Liver (tissue), 9 donors: Measurements from ENCODE around the gene NEBL. TPM values are rescaled to one million over a fixed set of nuclear protein-coding genes. Genes with fewer than 3 reads are reported as not detected.

Source experiments
- DNase-seq: peaks from one replicate; pipeline ENCODE4 v3.0.0-alpha.2; 2017; ENCODE audit warnings: low spot score
- H3K27ac ChIP-seq, 2 donors: one replicate each; pipeline ENCODE4 v1.7.0; 2013; ENCODE audit warnings: inconsistent platforms in 2 of 2, low read length in 2 of 2, control low read depth in 1 of 2, low read depth in 1 of 2, mild to moderate bottlenecking in 1 of 2
- H3K27me3 ChIP-seq, 4 donors: one replicate each; pipeline versions ENCODE4 v1.6.1 to v1.7.0; 2013; ENCODE audit warnings: low read length in 3 of 4, inconsistent platforms in 1 of 4, mild to moderate bottlenecking in 1 of 4, moderate library complexity in 1 of 4; ENCODE audit not compliant: control insufficient read depth in 4 of 4, insufficient read depth in 4 of 4
- H3K36me3 ChIP-seq, 4 donors: one replicate each; pipeline versions ENCODE4 v1.6.1 to v1.7.0; 2013; ENCODE audit warnings: low read length in 3 of 4, mild to moderate bottlenecking in 3 of 4, low read depth in 1 of 4, moderate library complexity in 1 of 4; ENCODE audit not compliant: control insufficient read depth in 4 of 4, insufficient read depth in 3 of 4
- H3K4me1 ChIP-seq, 4 donors: one replicate each; pipeline versions ENCODE4 v1.6.1 to v1.7.0; 2013; ENCODE audit warnings: low read length in 3 of 4, mild to moderate bottlenecking in 3 of 4, moderate library complexity in 1 of 4; ENCODE audit not compliant: control insufficient read depth in 4 of 4, insufficient read depth in 4 of 4
- H3K4me3 ChIP-seq, 3 donors: one replicate each; pipeline versions ENCODE4 v1.6.1 to v1.7.0; 2013; ENCODE audit warnings: low read length in 3 of 3, control low read depth in 1 of 3, low read depth in 1 of 3, mild to moderate bottlenecking in 1 of 3
- H3K9ac ChIP-seq, 2 donors: one replicate each; pipeline ENCODE4 v1.7.0; 2013; ENCODE audit warnings: low read length in 2 of 2, mild to moderate bottlenecking in 2 of 2, moderate library complexity in 2 of 2, control low read depth in 1 of 2, low read depth in 1 of 2
- H3K9me3 ChIP-seq, 4 donors: one replicate each; pipeline versions ENCODE4 v1.6.1 to v1.7.0; 2013; ENCODE audit warnings: low read length in 3 of 4; ENCODE audit not compliant: control insufficient read depth in 4 of 4
- ATF3 ChIP-seq: IDR thresholded peaks from 2 replicates; pipeline ENCODE4 v1.6.1; 2016; ENCODE audit warnings: antibody characterized with exemption
- CTCF ChIP-seq: fragments of 150-350 bp; IDR thresholded peaks from 2 replicates; pipeline ENCODE4 v1.5.1; 2017; ENCODE audit warnings: improper control_type of control experiment, low read depth, low read length; ENCODE audit not compliant: missing input control
- EGR1 ChIP-seq, 2 donors: IDR thresholded peaks; 2 replicates each; pipeline ENCODE4 v1.6.1; 2016 to 2018; ENCODE audit warnings: antibody characterized with exemption in 2 of 2, low read depth in 2 of 2
- FOXA2 ChIP-seq: IDR thresholded peaks from 2 replicates; pipeline ENCODE4 v1.6.1; 2016; ENCODE audit warnings: antibody characterized with exemption
- GABPA ChIP-seq, 2 donors: IDR thresholded peaks in 1 of 2; conservative IDR thresholded peaks in 1 of 2; 2 replicates each; pipeline ENCODE4 v1.6.1; 2016; ENCODE audit warnings: antibody characterized with exemption in 2 of 2, mild to moderate bottlenecking in 1 of 2, moderate library complexity in 1 of 2
- HNF4A ChIP-seq, 2 donors: conservative IDR thresholded peaks; 2 replicates each; pipeline ENCODE4 v1.6.1; 2016; ENCODE audit warnings: antibody characterized with exemption in 2 of 2, mild to moderate bottlenecking in 2 of 2
- JUND ChIP-seq, 2 donors: IDR thresholded peaks; 2 replicates each; pipeline ENCODE4 v1.6.1; 2016; ENCODE audit warnings: antibody characterized with exemption in 2 of 2
- REST ChIP-seq: IDR thresholded peaks from 2 replicates; pipeline ENCODE4 v1.6.1; 2016; ENCODE audit warnings: antibody characterized with exemption, mild to moderate bottlenecking
- RXRA ChIP-seq, 2 donors: IDR thresholded peaks; 2 replicates each; pipeline ENCODE4 v1.6.1; 2017 to 2018; ENCODE audit warnings: antibody characterized with exemption in 2 of 2, mild to moderate bottlenecking in 1 of 2
- YY1 ChIP-seq: IDR thresholded peaks from 2 replicates; pipeline ENCODE4 v1.6.1; 2016; ENCODE audit warnings: antibody characterized with exemption, mild to moderate bottlenecking
- ZBTB33 ChIP-seq: IDR thresholded peaks from 2 replicates; pipeline ENCODE4 v1.6.1; 2016; ENCODE audit warnings: antibody characterized with exemption
- WGBS: extraction: QIAGEN DNeasy Blood & Tissue Kit; methylation state at CpG from one replicate; pipeline ENCODE4 v1.1.7; 2013; 5-methylcytosine and 5-hydroxymethylcytosine counted together
- polyA plus RNA-seq, 2 donors: library from polyadenylated mRNA; stranded (reverse) in 1 of 2; unstranded in 1 of 2; fragments of 200-250 nt in 1 of 2; fragments of >200 nt in 1 of 2; fragmentation: Nextera tagmentation in 1 of 2; extraction: Ambion mirVana in 1 of 2; gene quantifications; one replicate each; pipeline versions ENCODE4 v1.2.1 to v1.2.3, GENCODE V29; 2013 to 2015
- total RNA-seq, 2 donors: library from RNA; depleted of rRNA; stranded (reverse); fragments of >200 nt; gene quantifications; one replicate each; pipeline ENCODE4 v1.2.3, GENCODE V29; 2014
- donor health status: healthy.
- donor health status: healthy.
- donor health status: healthy.
- donor health status: healthy.
- donor health status: healthy.

The NEBL gene
- total and polyA plus RNA-seq, 4 donors, result 0.22 to 1.8 (median 0.81) TPM

GRCh38 chr10:20746856-20747255 lies 150.3 kb downstream of the NEBL start:
- H3K9me3 ChIP-seq, result peaks cover 0 to 19% (median 3%) of the 10 kb centered on the region in 4 donors
- 81% methylated on average over 7 of the region's 7 CpGs for WGBS
- no peaks in the 10 kb centered on the region for H3K27me3 ChIP-seq
- no peaks in the 10 kb centered on the region for H3K36me3 ChIP-seq
- H3K4me1 ChIP-seq, result no peaks in the 10 kb centered on the region
- DNase-seq, result no peak
- H3K9ac ChIP-seq, result no peak overlapping the region
- no peak overlapping the region for H3K4me3 ChIP-seq
- TF ChIP-seq ZBTB33 (no peak), YY1 (no peak), ATF3 (no peak), JUND (IDR thresholded peaks at IDR 0.05) (no peak), FOXA2 (no peak), HNF4A (conservative IDR thresholded peaks at IDR 0.05) (no peak), RXRA (IDR thresholded peaks at IDR 0.05) (no peak)
- no peak overlapping the region for H3K27ac ChIP-seq

GRCh38 chr10:20745556-20746375 lies 151.3 kb downstream of the NEBL start:
- Histone ChIP-seq H3K4me3 (no peak overlapping the region), H3K36me3 (no peaks in the 10 kb centered on the region), H3K4me1 (no peaks in the 10 kb centered on the region), H3K9ac (no peak overlapping the region), H3K9me3 (peaks cover 0 to 16% (median 2%) of the 10 kb centered on the region in 4 donors), H3K27me3 (no peaks in the 10 kb centered on the region), H3K27ac (no peak overlapping the region)
- WGBS, result 48% methylated on average over 7 of the region's 7 CpGs
- DNase-seq, result no peak
- TF ChIP-seq EGR1 (IDR thresholded peaks at IDR 0.05; ENCODE audit: low read depth in 2 of 2) (no peak), JUND (IDR thresholded peaks at IDR 0.05) (no peak), CTCF (no peak), ATF3 (no peak), RXRA (IDR thresholded peaks at IDR 0.05) (no peak), HNF4A (conservative IDR thresholded peaks at IDR 0.05) (no peak)

- H3K4me1 ChIP-seq, result no peaks in the 10 kb centered on the region
- H3K27me3 ChIP-seq, result no peaks in the 10 kb centered on the region
- no peak for DNase-seq
- H3K4me3 ChIP-seq, result no peak overlapping the region
- no peak for TF ChIP-seq ZBTB33
- no peak for TF ChIP-seq REST
- no peak for TF ChIP-seq YY1
- no peak for TF ChIP-seq GABPA (IDR thresholded peaks at IDR 0.05 in 1 of 2, conservative IDR thresholded peaks at IDR 0.05 in 1 of 2)
- H3K9me3 ChIP-seq, result peaks cover 0 to 12% (median 2%) of the 10 kb centered on the region in 4 donors
- H3K27ac ChIP-seq, result no peak overlapping the region
- WGBS, result 73% methylated on average over 5 of the region's 5 CpGs
- no peak overlapping the region for H3K9ac ChIP-seq
- H3K36me3 ChIP-seq, result no peaks in the 10 kb centered on the region
Observed at GRCh38 chr10:20744821-20745220, 152.3 kb downstream of the NEBL start.
